Activated T-cell treated with anti-CD3 and anti-CD28 coated beads, Interleukin-2, amount 50 U/mL, for 4 hours (primary cell): ENCODE measurements around the gene HEY2. TPM values are rescaled to one million over a fixed set of nuclear protein-coding genes. Genes with fewer than 3 reads are reported as not detected.
A peak's percentile ranks its signal among the peaks of the same experiment; 100 is the strongest.

Experiments used
- ATAC-seq, 2 donors: fragments of 200-7000 bp; cut with Tn5 transposase; one replicate each; pipeline ENCODE4 v1.10.0; 2021
- DNase-seq: peaks from one replicate; pipeline ENCODE4 v3.0.0-alpha.2; 2020
- H3K27me3 Mint-ChIP-seq: one replicate; pipeline ENCODE4 v1.8.0; 2021; ENCODE audit warnings: low read depth, mixed read lengths
- H3K36me3 Mint-ChIP-seq: one replicate; pipeline ENCODE4 v1.8.0; 2022; ENCODE audit warnings: mixed read lengths; ENCODE audit not compliant: insufficient read depth
- H3K4me1 Mint-ChIP-seq: one replicate; pipeline ENCODE4 v1.8.0; 2021; ENCODE audit warnings: low read depth, mixed read lengths
- H3K4me3 Mint-ChIP-seq: one replicate; pipeline ENCODE4 v1.8.0; 2021; ENCODE audit warnings: mild to moderate bottlenecking, moderate library complexity, mixed read lengths
- H3K9me3 Mint-ChIP-seq: one replicate; pipeline ENCODE4 v1.8.0; 2021; ENCODE audit warnings: mixed read lengths
- total RNA-seq, 3 donors: library from RNA; stranded (reverse); gene quantifications; one replicate each; pipeline ENCODE4 v1.2.1, GENCODE V29; 2021

Gene HEY2
- total RNA-seq, 3 donors from 2014 or later = 0.10 TPM; not detected in 2

DNA sequence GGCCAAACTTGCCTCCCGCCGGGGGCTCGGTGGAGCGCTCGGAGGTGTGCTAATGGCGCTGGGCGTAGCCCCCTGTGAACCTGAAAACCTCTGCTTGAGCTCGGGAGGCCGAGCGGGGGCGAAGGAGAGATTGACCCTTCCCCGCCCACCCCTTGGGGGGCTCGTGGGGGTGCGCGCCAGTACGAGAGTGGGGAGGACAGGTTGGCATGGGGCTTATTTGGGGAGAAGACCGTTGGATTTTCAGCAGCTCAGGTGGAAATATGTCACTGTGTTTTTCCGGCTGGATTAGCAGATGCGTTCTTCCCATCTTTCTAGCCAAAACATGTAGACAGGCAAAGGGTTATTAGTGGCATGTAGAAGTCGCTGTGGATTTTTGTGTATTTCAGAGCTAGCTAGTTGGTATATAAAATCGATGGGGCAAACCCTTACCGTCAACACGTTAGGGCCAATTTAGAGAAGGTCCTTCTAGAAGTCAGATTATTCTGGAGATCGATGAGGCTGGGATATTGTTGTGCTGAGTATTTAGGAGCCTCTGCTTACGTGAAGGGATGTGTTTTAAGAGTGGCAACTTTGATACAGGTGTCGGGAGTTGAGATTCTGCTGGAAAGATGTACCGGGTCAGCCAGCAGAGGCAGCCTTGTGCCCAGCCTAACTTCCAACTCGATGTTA, 41.9 kb downstream of the HEY2 start:
- H3K4me3 Mint-ChIP-seq = peak overlapping the region; percentile 91
- peak in 1 of 2 donors; percentile 15 for ATAC-seq
- H3K36me3 Mint-ChIP-seq = peaks cover 12% of the 10 kb centered on the region
- H3K9me3 Mint-ChIP-seq = no peaks in the 10 kb centered on the region
- H3K27me3 Mint-ChIP-seq = no peaks in the 10 kb centered on the region
- H3K4me1 Mint-ChIP-seq = peaks cover 60% of the 10 kb centered on the region
- peak; percentile 31 for DNase-seq

- Mint-ChIP-seq H3K4me3 (peak overlapping the region; percentile 91), H3K4me1 (peaks cover 60% of the 10 kb centered on the region), H3K9me3 (no peaks in the 10 kb centered on the region), H3K36me3 (peaks cover 12% of the 10 kb centered on the region), H3K27me3 (no peaks in the 10 kb centered on the region)
- ATAC-seq (no peak), DNase-seq (no peak)
Measured at GRCh38 chr6:125791820-125792165, 42.4 kb downstream of the HEY2 start.

GRCh38 chr6:125792172-125792571, 42.7 kb downstream of the HEY2 start:
- H3K9me3 Mint-ChIP-seq = no peaks in the 10 kb centered on the region
- H3K4me3 Mint-ChIP-seq = peak overlapping the region; percentile 91
- H3K27me3 Mint-ChIP-seq = no peaks in the 10 kb centered on the region
- peaks cover 60% of the 10 kb centered on the region for H3K4me1 Mint-ChIP-seq
- ATAC-seq (no peak), DNase-seq (no peak)
- peaks cover 8% of the 10 kb centered on the region for H3K36me3 Mint-ChIP-seq

DNA sequence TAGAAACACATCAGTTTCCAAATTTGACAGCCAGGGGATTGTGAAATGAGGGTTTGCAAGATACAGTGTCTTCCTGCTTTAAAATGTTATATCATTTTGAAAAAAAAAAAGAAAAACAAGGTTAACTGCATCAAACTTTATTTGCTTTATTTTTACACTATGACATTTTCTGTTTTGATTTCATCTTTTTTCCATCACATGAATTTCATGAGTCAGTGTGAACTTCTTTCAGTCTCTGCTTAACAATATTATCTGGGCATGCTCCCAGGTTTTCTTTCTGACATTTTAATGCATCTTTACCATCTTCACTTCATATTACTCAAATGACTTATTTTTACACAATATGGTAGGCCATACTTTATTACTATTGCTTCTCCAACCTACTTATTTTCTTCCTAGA, 43.2 kb downstream of the HEY2 start:
- Mint-ChIP-seq H3K27me3 (no peaks in the 10 kb centered on the region), H3K9me3 (no peaks in the 10 kb centered on the region), H3K4me3 (peak overlapping the region; percentile 91), H3K4me1 (peaks cover 65% of the 10 kb centered on the region), H3K36me3 (peaks cover 8% of the 10 kb centered on the region)
- ATAC-seq (no peak), DNase-seq (no peak)

DNA sequence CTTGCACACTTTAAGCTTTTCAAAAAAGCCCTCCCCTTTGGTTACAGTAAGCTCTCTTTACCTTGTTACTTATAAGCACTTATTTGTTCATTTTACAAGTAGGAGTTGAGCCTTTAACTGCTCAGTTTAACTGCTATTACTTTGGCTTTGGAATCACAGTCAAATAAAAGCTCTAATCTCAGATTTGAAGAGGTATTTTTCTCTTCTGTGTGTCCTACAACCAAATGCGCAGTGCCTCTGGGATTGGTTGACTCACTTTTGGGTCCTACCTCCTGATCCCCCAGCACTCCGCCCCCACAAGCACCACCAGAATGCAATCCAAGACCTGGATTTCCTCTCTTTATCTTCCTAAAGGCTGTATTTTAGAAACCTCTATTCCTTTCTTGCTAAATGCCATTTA, 43.8 kb downstream of the HEY2 start:
- H3K27me3 Mint-ChIP-seq = no peaks in the 10 kb centered on the region
- ATAC-seq = no peak
- H3K36me3 Mint-ChIP-seq = peaks cover 9% of the 10 kb centered on the region
- peak overlapping the region; percentile 24 for H3K4me3 Mint-ChIP-seq
- no peaks in the 10 kb centered on the region for H3K9me3 Mint-ChIP-seq
- H3K4me1 Mint-ChIP-seq = peaks cover 65% of the 10 kb centered on the region
- no peak for DNase-seq

- H3K36me3 Mint-ChIP-seq = peaks cover 10% of the 10 kb centered on the region
- H3K9me3 Mint-ChIP-seq = no peaks in the 10 kb centered on the region
- ATAC-seq = peak; percentile 28 to 32
- no peaks in the 10 kb centered on the region for H3K27me3 Mint-ChIP-seq
- peak overlapping the region; percentile 24 for H3K4me3 Mint-ChIP-seq
- peak; percentile 13 for DNase-seq
- peaks cover 66% of the 10 kb centered on the region for H3K4me1 Mint-ChIP-seq
Measured at GRCh38 chr6:125793863-125794262, 44.4 kb downstream of the HEY2 start.

DNA sequence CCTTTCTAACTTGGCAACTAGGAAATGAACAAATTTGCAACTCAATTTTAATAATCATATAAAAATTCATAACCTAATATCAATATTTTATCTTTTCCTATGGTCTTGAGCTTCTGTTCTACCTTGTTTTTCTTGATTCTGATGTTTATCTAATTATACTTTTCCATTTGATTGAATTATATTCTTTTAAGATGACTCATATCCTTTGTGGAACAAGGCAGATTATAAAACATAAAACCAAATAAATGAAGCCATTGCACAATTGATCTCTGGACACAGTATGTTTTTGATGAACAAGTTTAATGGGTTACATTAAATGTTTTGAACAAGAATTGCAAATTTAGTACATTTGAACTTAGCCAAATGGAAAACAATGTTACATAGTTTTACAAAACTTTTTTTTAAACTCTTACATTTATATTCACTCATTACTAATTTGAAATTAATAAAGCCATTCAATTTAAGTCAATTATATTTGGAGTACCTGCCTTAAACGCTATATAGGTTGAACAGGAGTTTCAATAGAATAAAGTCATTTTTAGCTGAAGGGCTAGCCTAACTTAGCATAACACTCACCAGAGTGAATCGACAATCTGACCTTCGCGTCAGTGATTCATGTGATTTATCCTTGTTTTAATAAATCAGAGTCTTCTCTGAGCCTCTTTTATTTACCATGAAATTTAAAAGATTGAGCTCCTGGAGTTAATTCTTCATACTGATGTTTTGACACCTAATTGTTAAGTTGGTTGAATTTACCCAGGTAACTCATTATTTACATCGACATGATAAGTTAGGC, 45.1 kb downstream of the HEY2 start:
- DNase-seq = no peak
- H3K4me3 Mint-ChIP-seq = no peak overlapping the region
- peaks cover 14% of the 10 kb centered on the region for H3K36me3 Mint-ChIP-seq

DNA sequence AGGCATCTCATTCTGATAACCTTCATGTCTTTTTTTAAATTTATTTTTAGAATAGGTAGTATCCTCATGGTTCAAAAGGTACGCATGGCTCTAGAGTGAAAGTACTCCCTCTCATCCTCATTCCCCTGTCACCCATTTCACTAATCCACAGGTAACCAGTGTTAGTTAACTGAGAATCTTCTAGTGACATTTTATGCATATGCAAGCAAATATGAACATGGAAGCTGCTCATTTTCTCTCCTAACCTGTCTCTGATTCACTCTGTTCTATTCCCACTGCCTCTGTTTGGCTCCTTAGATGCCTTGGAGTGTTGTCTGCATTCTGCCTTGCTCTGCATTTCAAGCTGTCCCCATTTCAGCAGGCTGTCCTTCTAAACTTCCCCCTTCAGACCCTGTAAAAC, 45.9 kb downstream of the HEY2 start:
- Mint-ChIP-seq H3K36me3 (peaks cover 17% of the 10 kb centered on the region), H3K4me1 (peaks cover 61% of the 10 kb centered on the region), H3K9me3 (no peaks in the 10 kb centered on the region), H3K4me3 (no peak overlapping the region), H3K27me3 (no peaks in the 10 kb centered on the region)
- no peak for ATAC-seq
- no peak for DNase-seq

More for the DNA sequence above, 45.1 kb downstream of the HEY2 start:
- Mint-ChIP-seq H3K27me3 (no peaks in the 10 kb centered on the region), H3K9me3 (no peaks in the 10 kb centered on the region), H3K4me1 (peaks cover 64% of the 10 kb centered on the region)
- ATAC-seq = no peak

DNA sequence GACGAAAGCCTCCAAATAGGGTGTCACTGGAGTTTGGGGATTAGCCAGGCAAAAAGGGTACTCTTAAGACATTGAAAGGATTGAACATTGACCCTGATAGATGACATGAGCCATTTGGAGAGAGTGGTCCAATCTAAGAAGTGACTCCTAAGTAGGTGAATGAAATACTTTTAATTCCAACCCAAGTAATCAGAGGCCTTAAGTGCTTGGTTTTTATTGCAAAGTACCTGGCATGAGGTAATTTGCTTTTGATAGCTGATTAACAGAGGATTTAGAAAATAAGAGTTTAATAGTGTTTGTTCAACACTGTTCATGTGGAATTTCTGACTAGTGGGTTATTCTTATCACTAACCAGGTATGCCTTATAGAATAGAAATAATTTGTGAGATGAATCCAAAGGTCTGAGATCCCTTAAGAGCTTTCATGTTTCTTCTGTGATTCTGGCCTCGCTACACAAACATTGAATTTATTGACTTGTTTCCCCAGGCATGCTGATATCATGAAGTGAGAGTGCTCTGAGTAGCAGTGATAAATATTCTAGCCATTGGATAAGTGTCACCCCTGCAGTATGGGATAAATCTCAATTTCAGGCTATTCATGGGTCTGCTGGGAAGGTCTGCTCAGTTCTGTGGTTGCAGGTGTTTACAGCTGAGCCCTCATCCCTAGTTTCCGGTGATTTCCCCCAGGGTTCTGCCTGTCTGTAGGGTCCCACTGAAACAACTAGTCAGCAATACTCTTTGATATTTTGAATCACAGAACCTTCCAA, 47.9 kb downstream of the HEY2 start:
- Mint-ChIP-seq H3K4me3 (no peak overlapping the region), H3K4me1 (peaks cover 60% of the 10 kb centered on the region)

GRCh38 chr6:125797886-125798444, 48.5 kb downstream of the HEY2 start:
- H3K9me3 Mint-ChIP-seq = no peaks in the 10 kb centered on the region
- H3K36me3 Mint-ChIP-seq = peaks cover 22% of the 10 kb centered on the region
- ATAC-seq (no peak), DNase-seq (no peak)
- H3K4me3 Mint-ChIP-seq = no peak overlapping the region
- H3K27me3 Mint-ChIP-seq = no peaks in the 10 kb centered on the region
- H3K4me1 Mint-ChIP-seq = peaks cover 61% of the 10 kb centered on the region

More for the DNA sequence above, 47.9 kb downstream of the HEY2 start:
- no peaks in the 10 kb centered on the region for H3K9me3 Mint-ChIP-seq
- ATAC-seq (no peak), DNase-seq (no peak)
- H3K36me3 Mint-ChIP-seq = peaks cover 21% of the 10 kb centered on the region
- H3K27me3 Mint-ChIP-seq = no peaks in the 10 kb centered on the region

GRCh38 chr6:125798734-125799508, 49.5 kb downstream of the HEY2 start:
- Mint-ChIP-seq H3K4me1 (peaks cover 62% of the 10 kb centered on the region), H3K36me3 (peaks cover 24% of the 10 kb centered on the region), H3K27me3 (no peaks in the 10 kb centered on the region), H3K4me3 (no peak overlapping the region), H3K9me3 (no peaks in the 10 kb centered on the region)
- DNase-seq (no peak), ATAC-seq (no peak)

GRCh38 chr6:125802383-125802782, 53.0 kb downstream of the HEY2 start:
- H3K4me3 Mint-ChIP-seq = no peak overlapping the region
- peaks cover 68% of the 10 kb centered on the region for H3K4me1 Mint-ChIP-seq
- H3K27me3 Mint-ChIP-seq = no peaks in the 10 kb centered on the region
- DNase-seq = no peak
- peaks cover 32% of the 10 kb centered on the region for H3K36me3 Mint-ChIP-seq
- no peaks in the 10 kb centered on the region for H3K9me3 Mint-ChIP-seq
- ATAC-seq = no peak

DNA sequence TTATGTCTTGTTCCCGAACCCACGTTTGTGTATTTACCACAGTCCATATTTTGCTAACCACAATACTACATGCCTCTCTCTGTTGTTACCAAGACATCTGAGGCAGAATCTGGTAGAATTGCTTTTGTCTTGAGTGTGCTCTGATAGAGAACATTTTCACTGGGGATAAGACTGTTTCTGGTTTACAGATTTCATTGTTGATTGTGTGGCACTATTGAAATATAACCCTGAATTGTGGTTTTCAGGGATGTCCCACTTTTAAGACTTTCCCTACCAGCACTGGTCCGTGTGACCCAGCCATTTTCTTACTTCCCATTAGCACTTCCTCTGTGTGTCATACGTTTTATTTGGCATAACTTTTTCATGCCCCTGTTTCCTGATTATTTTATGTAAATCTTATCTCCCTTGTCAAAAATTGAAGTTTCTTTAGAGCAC, 53.5 kb downstream of the HEY2 start:
- DNase-seq (no peak), ATAC-seq (no peak)
- peaks cover 30% of the 10 kb centered on the region for H3K36me3 Mint-ChIP-seq
- H3K27me3 Mint-ChIP-seq = no peaks in the 10 kb centered on the region
- no peak overlapping the region for H3K4me3 Mint-ChIP-seq
- no peaks in the 10 kb centered on the region for H3K9me3 Mint-ChIP-seq
- H3K4me1 Mint-ChIP-seq = peaks cover 68% of the 10 kb centered on the region

GRCh38 chr6:125804264-125804663, 54.8 kb downstream of the HEY2 start:
- no peaks in the 10 kb centered on the region for H3K9me3 Mint-ChIP-seq
- ATAC-seq = peak; percentile 86 to 88
- DNase-seq = no peak
- H3K4me3 Mint-ChIP-seq = no peak overlapping the region
- no peaks in the 10 kb centered on the region for H3K27me3 Mint-ChIP-seq
- H3K4me1 Mint-ChIP-seq = peaks cover 76% of the 10 kb centered on the region
- H3K36me3 Mint-ChIP-seq = peaks cover 36% of the 10 kb centered on the region
